ENCODE measurements around the gene UBALD1. TPM values are rescaled to one million over a fixed set of nuclear protein-coding genes. Genes with fewer than 3 reads are reported as not detected.

UBALD1 gene
- polyA plus RNA-seq, 1 donor (not counting 4 experiments of a cell fraction or from before 2014, with no cell fraction given), result 4.0 TPM

GRCh38 chr16:4611337-4612021 is 3.2 kb downstream of the UBALD1 start:
- dilution Hi-C loops (cut with MboI; ENCODE audit: extremely low pct_ligation_motif_present, low sequenced_read_pairs), result no loop called here
- Histone ChIP-seq H3K27ac (ENCODE audit: control insufficient read depth, insufficient read depth, low read length) (no peak overlapping the region), H3K79me2 (ENCODE audit: control insufficient read depth, insufficient read depth, low read length) (peaks cover 35% of the 10 kb centered on the region), H3K9me1 (ENCODE audit: control insufficient read depth, extremely low read depth, insufficient read depth, low read length) (no peaks in the 10 kb centered on the region), H3K4me3 (ENCODE audit: control insufficient read depth in 2 of 3, extremely low read depth in 1 of 3, insufficient read depth in 2 of 3, low read depth in 1 of 3, low read length in 3 of 3) (no peak overlapping the region), H3K4me2 (ENCODE audit: control insufficient read depth, extremely low read depth, insufficient read depth, low read depth, low read length) (no peak overlapping the region), H4K20me1 (ENCODE audit: control insufficient read depth, extremely low read depth, insufficient read depth, low read length) (no peaks in the 10 kb centered on the region), H2AFZ (ENCODE audit: control insufficient read depth, low read length) (no peak overlapping the region), H3K36me3 (ENCODE audit: control insufficient read depth in 2 of 2, extremely low read depth in 1 of 2, insufficient read depth in 2 of 2, low read length in 2 of 2) (peaks cover 3 to 4% of the 10 kb centered on the region in 2 experiments), H3K9ac (ENCODE audit: control insufficient read depth, extremely low read depth, insufficient read depth, low read length) (no peak overlapping the region), H3K27me3 (ENCODE audit: control insufficient read depth, extremely low read depth, insufficient read depth, low read length) (no peaks in the 10 kb centered on the region), H3K9me3 (ENCODE audit: control insufficient read depth, low read depth, low read length) (no peaks in the 10 kb centered on the region), H3K4me1 (ENCODE audit: control insufficient read depth, extremely low read depth, insufficient read depth, low read length) (peaks cover 24% of the 10 kb centered on the region)
- DNase-seq (ENCODE audit: low read depth, low spot score) (no peak), FAIRE-seq (no peak)
- TF ChIP-seq EZH2 (IDR thresholded peaks at IDR 0.05; ENCODE audit: low read length) (no peak), CTCF (optimal IDR thresholded peaks at IDR 0.05 in 1 of 3, IDR thresholded peaks at IDR 0.05 in 1 of 3, conservative IDR thresholded peaks at IDR 0.05 in 1 of 3; ENCODE audit: extremely low read depth in 1 of 3, insufficient read depth in 2 of 3, low read length in 3 of 3) (no peak)

- FAIRE-seq (no peak), DNase-seq (ENCODE audit: low read depth, low spot score) (no peak)
- H3K9ac ChIP-seq (ENCODE audit: control insufficient read depth, extremely low read depth, insufficient read depth, low read length), result no peak overlapping the region
- H4K20me1 ChIP-seq (ENCODE audit: control insufficient read depth, extremely low read depth, insufficient read depth, low read length), result no peaks in the 10 kb centered on the region
- H3K4me1 ChIP-seq (ENCODE audit: control insufficient read depth, extremely low read depth, insufficient read depth, low read length), result peaks cover 18% of the 10 kb centered on the region
- dilution Hi-C loops (cut with MboI; ENCODE audit: extremely low pct_ligation_motif_present, low sequenced_read_pairs), result no loop called here
- H3K79me2 ChIP-seq (ENCODE audit: control insufficient read depth, insufficient read depth, low read length), result peaks cover 35% of the 10 kb centered on the region
- H3K4me2 ChIP-seq (ENCODE audit: control insufficient read depth, extremely low read depth, insufficient read depth, low read depth, low read length), result no peak overlapping the region
- H3K9me1 ChIP-seq (ENCODE audit: control insufficient read depth, extremely low read depth, insufficient read depth, low read length), result no peaks in the 10 kb centered on the region
- no peaks in the 10 kb centered on the region for H3K27me3 ChIP-seq (ENCODE audit: control insufficient read depth, extremely low read depth, insufficient read depth, low read length)
- no peak overlapping the region for H2AFZ ChIP-seq (ENCODE audit: control insufficient read depth, low read length)
- no peak for TF ChIP-seq CTCF (optimal IDR thresholded peaks at IDR 0.05 in 1 of 3, IDR thresholded peaks at IDR 0.05 in 1 of 3, conservative IDR thresholded peaks at IDR 0.05 in 1 of 3; ENCODE audit: extremely low read depth in 1 of 3, insufficient read depth in 2 of 3, low read length in 3 of 3)
- TF ChIP-seq EZH2 (IDR thresholded peaks at IDR 0.05; ENCODE audit: low read length), result no peak
- H3K36me3 ChIP-seq (ENCODE audit: control insufficient read depth in 2 of 2, extremely low read depth in 1 of 2, insufficient read depth in 2 of 2, low read length in 2 of 2), result peaks cover 3 to 4% of the 10 kb centered on the region in 2 experiments
- no peak overlapping the region for H3K27ac ChIP-seq (ENCODE audit: control insufficient read depth, insufficient read depth, low read length)
- H3K4me3 ChIP-seq (ENCODE audit: control insufficient read depth in 2 of 3, extremely low read depth in 1 of 3, insufficient read depth in 2 of 3, low read depth in 1 of 3, low read length in 3 of 3), result no peak overlapping the region
- H3K9me3 ChIP-seq (ENCODE audit: control insufficient read depth, low read depth, low read length), result no peaks in the 10 kb centered on the region
Measured at GRCh38 chr16:4610011-4611005, 4.4 kb downstream of the UBALD1 start.
